B cell (primary cell): ENCODE measurements around the gene ZBED2. TPM values are rescaled to one million over a fixed set of nuclear protein-coding genes. Genes with fewer than 3 reads are reported as not detected.
A peak's percentile ranks its signal among the peaks of the same experiment; 100 is the strongest.

Source experiments
- ATAC-seq: fragments of 200-7000 bp; cut with Tn5 transposase; one replicate; pipeline ENCODE4 v1.10.0; 2021; ENCODE audit warnings: low read depth, mild to moderate bottlenecking, moderate number of reproducible peaks, moderate library complexity
- CTCF ChIA-PET: fragments of 350-600 bp; sonication (Branson Sonifier 250); formaldehyde crosslinking; loops from one replicate; lab custom pipeline; 2021; ENCODE audit warnings: antibody characterized with exemption, inconsistent platforms; lab: Charles Lee
- POLR2A ChIA-PET: fragments of 350-600 bp; sonication (Branson Sonifier 250); formaldehyde crosslinking; loops from one replicate; lab custom pipeline; 2021; ENCODE audit warnings: antibody characterized with exemption; lab: Charles Lee
- DNase-seq: peaks from one replicate; pipeline ENCODE4 v3.0.0; 2013
- H2AFZ ChIP-seq: 2 replicates; pipeline ENCODE4 v1.6.1; 2012; ENCODE audit warnings: mild to moderate bottlenecking, low read depth, low read length; ENCODE audit not compliant: insufficient read depth, poor library complexity, severe bottlenecking
- H3K27ac ChIP-seq, 2 donors: 1 replicate in 1 of 2; 2 replicates in 1 of 2; pipeline ENCODE4 v1.5.1; 2012 to 2013; ENCODE audit warnings: low read length in 2 of 2, mild to moderate bottlenecking in 2 of 2, moderate library complexity in 1 of 2
- H3K27me3 ChIP-seq, 4 experiments: fragments of 200-600 bp in 1 of 4; sonication (generic) in 1 of 4; replicated peaks in 1 of 4; 1 replicate in 2 of 4; 2 replicates in 2 of 4; pipeline versions ENCODE4 v1.6.1 to v1.7.0; 2013 to 2016; ENCODE audit warnings: low read length in 3 of 4, mild to moderate bottlenecking in 2 of 4, mixed read lengths in 1 of 4, moderate library complexity in 1 of 4; ENCODE audit not compliant: insufficient read depth in 4 of 4, control insufficient read depth in 3 of 4; ENCODE audit errors: control extremely low read depth in 1 of 4
- H3K36me3 ChIP-seq, 2 experiments: replicated peaks in 1 of 2; 1 replicate in 1 of 2; 2 replicates in 1 of 2; pipeline versions ENCODE4 v1.6.1 to v1.7.1; 2013; ENCODE audit warnings: low read length in 1 of 2; ENCODE audit not compliant: insufficient read depth in 2 of 2, control insufficient read depth in 1 of 2; ENCODE audit errors: control extremely low read depth in 1 of 2, extremely low read depth in 1 of 2
- H3K4me1 ChIP-seq, 2 donors: fragments of 200-600 bp in 1 of 2; sonication (generic) in 1 of 2; 1 replicate in 1 of 2; 2 replicates in 1 of 2; pipeline versions ENCODE4 v1.5.1 to v1.6.1; 2013 to 2017; ENCODE audit warnings: low read length in 2 of 2; ENCODE audit not compliant: control insufficient read depth in 2 of 2, insufficient read depth in 2 of 2
- H3K4me2 ChIP-seq: replicated peaks from 2 replicates; pipeline ENCODE3; 2012; ENCODE audit warnings: mild to moderate bottlenecking, low read depth, low read length; ENCODE audit not compliant: poor library complexity, severe bottlenecking
- H3K4me3 ChIP-seq, 5 experiments: fragments of 200-600 bp in 1 of 5; sonication (generic) in 1 of 5; 1 replicate in 3 of 5; 2 replicates in 2 of 5; pipeline versions ENCODE4 v1.5.1 to v1.7.0; 2011 to 2016; ENCODE audit warnings: low read length in 4 of 5, mild to moderate bottlenecking in 4 of 5, low read depth in 2 of 5, control low read depth in 1 of 5, moderate library complexity in 1 of 5; ENCODE audit not compliant: insufficient read depth in 1 of 5; ENCODE audit errors: control extremely low read depth in 1 of 5, extremely low read depth in 1 of 5
- H3K79me2 ChIP-seq: fragments of 200-600 bp; sonication (generic); one replicate; pipeline ENCODE4 v1.6.0; 2016; ENCODE audit warnings: low read length; ENCODE audit not compliant: control insufficient read depth, insufficient read depth
- H3K9ac ChIP-seq: fragments of 200-600 bp; sonication (generic); 2 replicates; pipeline ENCODE4 v1.6.1; 2017; ENCODE audit warnings: mild to moderate bottlenecking, low read length, moderate library complexity
- H3K9me3 ChIP-seq, 3 donors: one replicate each; pipeline versions ENCODE4 v1.6.1 to v1.7.1; 2013; ENCODE audit warnings: low read length in 2 of 3; ENCODE audit not compliant: control insufficient read depth in 2 of 3, insufficient read depth in 1 of 3; ENCODE audit errors: control extremely low read depth in 1 of 3
- H4K20me1 ChIP-seq: 2 replicates; pipeline ENCODE4 v1.6.0; 2012; ENCODE audit warnings: mild to moderate bottlenecking, low read length; ENCODE audit not compliant: insufficient read depth, control insufficient read depth, poor library complexity, severe bottlenecking
- H3K27ac Mint-ChIP-seq: one replicate; pipeline ENCODE4 v1.8.0; 2021; ENCODE audit warnings: mixed read lengths
- H3K27me3 Mint-ChIP-seq: one replicate; pipeline ENCODE4 v1.8.0; 2021; ENCODE audit warnings: mixed read lengths
- H3K4me1 Mint-ChIP-seq: one replicate; pipeline ENCODE4 v1.8.0; 2021; ENCODE audit warnings: mixed read lengths
- H3K4me3 Mint-ChIP-seq: one replicate; pipeline ENCODE4 v1.8.0; 2021; ENCODE audit warnings: mixed read lengths
- H3K9me3 Mint-ChIP-seq: one replicate; pipeline ENCODE4 v1.8.0; 2022; ENCODE audit warnings: mixed read lengths; ENCODE audit not compliant: insufficient read depth
- EZH2 ChIP-seq: IDR thresholded peaks from 2 replicates; pipeline ENCODE4 v1.6.1; 2012; ENCODE audit warnings: borderline replicate concordance, low read depth, mild to moderate bottlenecking, moderate library complexity, low read length; ENCODE audit not compliant: insufficient read depth, poor library complexity, severe bottlenecking
- WGBS: methylation state at CpG from one replicate; pipeline ENCODE4 v1.1.5; 2013; ENCODE audit warnings: missing lambda C conversion rate; ENCODE audit not compliant: insufficient coverage; 5-methylcytosine and 5-hydroxymethylcytosine counted together
- intact Hi-C: fragments of 100-400 bp; cut with micrococcal nuclease; formaldehyde crosslinking; loops from one replicate; pipeline ENCODE4 v1.10.0; 2022
- polyA plus RNA-seq: library from polyadenylated mRNA; depleted of rRNA; stranded (reverse); fragments of >200 nt; gene quantifications from 2 replicates; pipeline ENCODE4 v1.2.3, GENCODE V29; 2012
- total RNA-seq, 2 donors: library from RNA; stranded (reverse); fragments of 120-200 nt in 1 of 2; gene quantifications; 1 replicate in 1 of 2; 2 replicates in 1 of 2; pipeline versions ENCODE4 v1.2.3 to v1.2.4, GENCODE V29; 2013 to 2022
- TF ChIP-seq, protein P1 (sequence below): fragments of 200-600 bp; IDR thresholded peaks from one replicate; pipeline ENCODE4 v1.8.0; 2022; ENCODE audit warnings: antibody characterized with exemption, mild to moderate bottlenecking

The ZBED2 gene
- total and polyA plus RNA-seq, 2 donors (not counting 1 experiment from before 2014, with no cell fraction given), result 0.36 to 6.0 TPM

DNA sequence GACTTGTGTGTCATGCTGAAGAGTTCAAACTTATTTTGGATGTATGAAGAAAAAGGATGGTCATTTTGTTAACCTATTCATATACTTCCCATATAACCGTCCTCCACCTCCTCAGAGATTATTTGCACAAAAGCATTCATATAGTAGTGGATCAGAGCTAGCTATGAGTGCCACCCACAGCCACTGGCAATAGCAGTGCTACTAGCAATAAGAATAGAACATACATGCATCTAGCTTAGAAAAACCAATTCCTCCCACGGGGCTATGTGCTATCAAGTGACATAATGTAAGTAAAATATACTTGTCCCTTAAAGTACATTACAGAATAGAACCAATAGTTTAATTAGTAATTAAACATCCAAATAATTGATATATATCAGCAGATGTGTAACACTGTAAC, 10.3 kb upstream of the ZBED2 start:
- no peak overlapping the region for H2AFZ ChIP-seq
- H3K27ac ChIP-seq, result no peak overlapping the region
- H3K36me3 ChIP-seq, result peaks cover 0 to 4% of the 10 kb centered on the region in 2 experiments
- no peaks in the 10 kb centered on the region for H3K27me3 ChIP-seq
- H3K4me3 Mint-ChIP-seq, result no peak overlapping the region
- no peaks in the 10 kb centered on the region for H3K79me2 ChIP-seq
- no peaks in the 10 kb centered on the region for H4K20me1 ChIP-seq
- no peaks in the 10 kb centered on the region for H3K27me3 Mint-ChIP-seq
- H3K4me1 Mint-ChIP-seq, result peaks cover 51% of the 10 kb centered on the region
- H3K9ac ChIP-seq, result no peak overlapping the region
- no peak overlapping the region for H3K4me3 ChIP-seq
- H3K4me2 ChIP-seq, result no peak overlapping the region
- ATAC-seq, result no peak
- peaks cover 24 to 27% of the 10 kb centered on the region in 2 donors for H3K4me1 ChIP-seq
- peak overlapping the region; percentile 27 for H3K27ac Mint-ChIP-seq
- CTCF ChIA-PET, result interaction anchor here (3.9 kb wide), 1 partner anchor 12 kb away, joined by 21 read pairs; no protein-coding TSS in a partner anchor
- no peaks in the 10 kb centered on the region for H3K9me3 ChIP-seq
- no CpG with 5 or more reads among the region's 2 CpGs for WGBS
- no peak for DNase-seq
- no peak for TF ChIP-seq EZH2
- TF ChIP-seq, protein P1, sequence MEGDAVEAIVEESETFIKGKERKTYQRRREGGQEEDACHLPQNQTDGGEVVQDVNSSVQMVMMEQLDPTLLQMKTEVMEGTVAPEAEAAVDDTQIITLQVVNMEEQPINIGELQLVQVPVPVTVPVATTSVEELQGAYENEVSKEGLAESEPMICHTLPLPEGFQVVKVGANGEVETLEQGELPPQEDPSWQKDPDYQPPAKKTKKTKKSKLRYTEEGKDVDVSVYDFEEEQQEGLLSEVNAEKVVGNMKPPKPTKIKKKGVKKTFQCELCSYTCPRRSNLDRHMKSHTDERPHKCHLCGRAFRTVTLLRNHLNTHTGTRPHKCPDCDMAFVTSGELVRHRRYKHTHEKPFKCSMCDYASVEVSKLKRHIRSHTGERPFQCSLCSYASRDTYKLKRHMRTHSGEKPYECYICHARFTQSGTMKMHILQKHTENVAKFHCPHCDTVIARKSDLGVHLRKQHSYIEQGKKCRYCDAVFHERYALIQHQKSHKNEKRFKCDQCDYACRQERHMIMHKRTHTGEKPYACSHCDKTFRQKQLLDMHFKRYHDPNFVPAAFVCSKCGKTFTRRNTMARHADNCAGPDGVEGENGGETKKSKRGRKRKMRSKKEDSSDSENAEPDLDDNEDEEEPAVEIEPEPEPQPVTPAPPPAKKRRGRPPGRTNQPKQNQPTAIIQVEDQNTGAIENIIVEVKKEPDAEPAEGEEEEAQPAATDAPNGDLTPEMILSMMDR, result no peak
- no peaks in the 10 kb centered on the region for H3K9me3 Mint-ChIP-seq
- POLR2A ChIA-PET, result no interaction called here
- intact Hi-C loops, result no loop called here

GRCh38 chr3:111605018-111605417, 9.9 kb upstream of the ZBED2 start:
- DNase-seq, result no peak
- H3K27me3 ChIP-seq, result no peaks in the 10 kb centered on the region
- H3K27ac ChIP-seq, result no peak overlapping the region
- no peak overlapping the region for H3K4me3 Mint-ChIP-seq
- no peak overlapping the region for H3K4me3 ChIP-seq
- ATAC-seq, result no peak
- no peaks in the 10 kb centered on the region for H4K20me1 ChIP-seq
- H3K9me3 Mint-ChIP-seq, result no peaks in the 10 kb centered on the region
- ChIA-PET CTCF (interaction anchor here (2.3 to 3.9 kb wide), 2 partner anchors 12 to 27 kb away, joined by 11 to 21 read pairs; no protein-coding TSS in a partner anchor), POLR2A (no interaction called here)
- peaks cover 0 to 9% of the 10 kb centered on the region in 2 experiments for H3K36me3 ChIP-seq
- no peaks in the 10 kb centered on the region for H3K79me2 ChIP-seq
- H3K4me1 ChIP-seq, result peaks cover 19 to 22% of the 10 kb centered on the region in 2 donors
- TF ChIP-seq, protein P1, result no peak
- TF ChIP-seq EZH2, result no peak
- H3K9ac ChIP-seq, result no peak overlapping the region
- H3K4me1 Mint-ChIP-seq, result peaks cover 47% of the 10 kb centered on the region
- no peaks in the 10 kb centered on the region for H3K27me3 Mint-ChIP-seq
- H2AFZ ChIP-seq, result no peak overlapping the region
- no peaks in the 10 kb centered on the region for H3K9me3 ChIP-seq
- intact Hi-C loops, result no loop called here
- peak overlapping the region; percentile 27 for H3K27ac Mint-ChIP-seq
- H3K4me2 ChIP-seq, result no peak overlapping the region
